ENCODE measurements around the gene GBE1. TPM values are rescaled to one million over a fixed set of nuclear protein-coding genes. Genes with fewer than 3 reads are reported as not detected.

GBE1 gene
- total and polyA plus RNA-seq, 9 of the 15 experiments (the other 6 are each of a cell fraction or from before 2014, with no cell fraction given), result 7.9 to 25.6 (median 13.1) TPM

DNA sequence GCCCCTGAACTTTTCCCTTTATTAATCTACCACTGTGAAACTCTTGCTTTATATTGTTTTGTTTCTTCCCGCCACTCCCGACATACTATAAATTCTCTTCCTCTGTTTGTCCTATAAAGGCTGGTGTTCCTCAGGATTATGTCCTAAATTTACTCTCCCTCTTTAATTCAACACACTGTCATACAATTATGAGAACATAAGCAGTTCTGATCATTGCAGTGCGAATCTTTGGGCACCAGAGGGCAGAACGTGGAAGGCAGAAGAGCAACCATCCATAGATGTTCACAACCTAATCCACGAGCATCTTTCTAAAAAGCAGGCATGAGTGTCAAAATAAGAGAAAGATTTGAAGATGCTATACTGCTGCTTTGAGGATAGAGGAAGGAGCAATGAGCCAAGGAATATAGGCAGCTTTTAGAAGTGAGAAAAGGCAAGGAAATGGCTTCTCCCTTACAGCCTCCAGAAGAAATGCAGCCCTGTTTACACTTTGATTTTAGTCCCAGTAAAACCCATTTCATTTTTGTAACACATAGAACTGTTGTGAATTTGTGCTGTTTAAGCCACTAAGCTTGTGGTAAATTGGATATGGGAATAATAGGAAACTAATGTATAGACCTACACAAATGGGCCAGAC is 179.4 kb downstream of the GBE1 start (continued):
- no peak for TF ChIP-seq ZNF77 (CRISPR knock-in tag; IDR thresholded peaks at IDR 0.05)
- TF ChIP-seq POLR2A (conservative IDR thresholded peaks at IDR 0.05), result no peak
- TF ChIP-seq, protein P1, sequence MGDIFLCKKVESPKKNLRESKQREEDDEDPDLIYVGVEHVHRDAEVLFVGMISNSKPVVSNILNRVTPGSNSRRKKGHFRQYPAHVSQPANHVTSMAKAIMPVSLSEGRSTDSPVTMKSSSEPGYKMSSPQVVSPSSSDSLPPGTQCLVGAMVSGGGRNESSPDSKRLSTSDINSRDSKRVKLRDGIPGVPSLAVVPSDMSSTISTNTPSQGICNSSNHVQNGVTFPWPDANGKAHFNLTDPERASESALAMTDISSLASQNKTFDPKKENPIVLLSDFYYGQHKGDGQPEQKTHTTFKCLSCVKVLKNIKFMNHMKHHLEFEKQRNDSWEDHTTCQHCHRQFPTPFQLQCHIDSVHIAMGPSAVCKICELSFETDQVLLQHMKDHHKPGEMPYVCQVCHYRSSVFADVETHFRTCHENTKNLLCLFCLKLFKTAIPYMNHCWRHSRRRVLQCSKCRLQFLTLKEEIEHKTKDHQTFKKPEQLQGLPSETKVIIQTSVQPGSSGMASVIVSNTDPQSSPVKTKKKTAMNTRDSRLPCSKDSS (IDR thresholded peaks at IDR 0.05; ENCODE audit: low read depth, partially characterized antibody), result no peak
- TF ChIP-seq GATAD2B (IDR thresholded peaks at IDR 0.05; ENCODE audit: borderline replicate concordance), result no peak
- peak; percentile 38 to 63 for TF ChIP-seq RAD21 (CRISPR knock-in tag; conservative IDR thresholded peaks at IDR 0.05 in 1 of 2, IDR thresholded peaks at IDR 0.05 in 1 of 2)
- no peak for TF ChIP-seq ILK (tag; IDR thresholded peaks at IDR 0.05; ENCODE audit: borderline replicate concordance, low read depth)
- TF ChIP-seq, protein P2, sequence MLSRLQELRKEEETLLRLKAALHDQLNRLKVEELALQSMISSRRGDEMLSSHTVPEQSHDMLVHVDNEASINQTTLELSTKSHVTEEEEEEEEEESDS (CRISPR knock-in tag; IDR thresholded peaks at IDR 0.05), result no peak
- no peak for TF ChIP-seq SIX5 (IDR thresholded peaks at IDR 0.05; ENCODE audit: borderline replicate concordance in 1 of 2, insufficient read depth in 1 of 2, low read depth in 1 of 2, low read length in 2 of 2)
- TF ChIP-seq ZNF217 (CRISPR knock-in tag; IDR thresholded peaks at IDR 0.05), result no peak
- TF ChIP-seq PCBP2 (IDR thresholded peaks at IDR 0.05; ENCODE audit: low read depth, low read length, poor library complexity, severe bottlenecking), result no peak
- TF ChIP-seq ZNF124 (CRISPR knock-in tag; IDR thresholded peaks at IDR 0.05), result no peak
- TF ChIP-seq RBM25 (IDR thresholded peaks at IDR 0.05; ENCODE audit: low read depth, low read length, severe bottlenecking), result no peak
